Uterus (tissue), 2 donors: ENCODE results near the gene EPB41L4A.

ENCODE experiments used
- CTCF ChIP-seq, 4 experiments: fragments of 200-600 bp in 2 of 4; fragments of 450-650 bp in 2 of 4; sonication (generic) in 2 of 4; IDR thresholded peaks; one replicate each; pipeline ENCODE4 v1.5.1; 2016 to 2019; ENCODE audit warnings: antibody characterized with exemption in 4 of 4, mild to moderate bottlenecking in 2 of 4, moderate library complexity in 1 of 4
- POLR2A ChIP-seq, 2 donors: fragments of 450-650 bp; IDR thresholded peaks; one replicate each; pipeline ENCODE4 v1.6.1; 2016; ENCODE audit warnings: antibody characterized with exemption in 2 of 2, mild to moderate bottlenecking in 1 of 2, moderate library complexity in 1 of 2

- TF ChIP-seq CTCF (IDR thresholded peaks at IDR 0.05) = no peak
- no peak for TF ChIP-seq POLR2A (IDR thresholded peaks at IDR 0.05)
Measured at GRCh38 chr5:112403069-112403468, 16.0 kb downstream of the EPB41L4A start.
